ENCODE measurements around the gene PPIL4. TPM values are rescaled to one million over a fixed set of nuclear protein-coding genes. Genes with fewer than 3 reads are reported as not detected.

PPIL4 gene
- total and polyA plus RNA-seq, 10 of the 15 experiments (the other 5 are each of a cell fraction or from before 2014, with no cell fraction given) = 8.0 to 28.4 (median 24.3) TPM

DNA sequence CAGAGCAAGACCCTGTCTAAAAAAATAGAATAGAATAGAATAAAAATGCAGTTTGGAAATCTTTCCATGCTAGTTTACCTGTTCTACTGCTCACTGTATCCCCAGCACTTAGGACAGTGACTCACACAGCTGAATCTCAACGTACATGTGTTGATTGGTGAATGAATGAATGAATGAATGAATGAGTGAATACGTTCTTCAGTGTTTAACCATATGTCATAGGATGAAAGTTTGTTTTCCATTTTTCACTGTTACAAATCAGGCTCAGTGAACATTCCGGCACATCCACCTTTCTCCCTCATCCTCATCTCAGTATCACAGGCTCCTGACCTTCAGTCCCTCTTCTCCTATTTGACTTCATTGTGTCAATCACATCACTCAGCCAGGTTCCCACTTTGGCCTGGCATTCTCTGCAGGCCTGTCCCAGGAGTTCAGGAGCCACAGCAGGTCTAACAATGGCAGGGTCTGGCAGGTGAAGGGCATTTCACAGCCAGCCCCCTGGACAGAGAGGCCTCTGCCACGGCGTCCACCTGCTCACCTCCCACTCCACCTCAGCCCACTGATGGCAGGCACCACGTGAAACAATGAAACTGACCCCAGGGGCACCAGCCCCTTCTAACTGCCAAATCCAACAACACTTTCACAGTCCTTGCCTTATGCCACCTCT is 68.9 kb downstream of the PPIL4 start (continued):
- TF ChIP-seq, protein P1, sequence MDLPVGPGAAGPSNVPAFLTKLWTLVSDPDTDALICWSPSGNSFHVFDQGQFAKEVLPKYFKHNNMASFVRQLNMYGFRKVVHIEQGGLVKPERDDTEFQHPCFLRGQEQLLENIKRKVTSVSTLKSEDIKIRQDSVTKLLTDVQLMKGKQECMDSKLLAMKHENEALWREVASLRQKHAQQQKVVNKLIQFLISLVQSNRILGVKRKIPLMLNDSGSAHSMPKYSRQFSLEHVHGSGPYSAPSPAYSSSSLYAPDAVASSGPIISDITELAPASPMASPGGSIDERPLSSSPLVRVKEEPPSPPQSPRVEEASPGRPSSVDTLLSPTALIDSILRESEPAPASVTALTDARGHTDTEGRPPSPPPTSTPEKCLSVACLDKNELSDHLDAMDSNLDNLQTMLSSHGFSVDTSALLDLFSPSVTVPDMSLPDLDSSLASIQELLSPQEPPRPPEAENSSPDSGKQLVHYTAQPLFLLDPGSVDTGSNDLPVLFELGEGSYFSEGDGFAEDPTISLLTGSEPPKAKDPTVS (IDR thresholded peaks at IDR 0.05; ENCODE audit: low read depth, low read length) = no peak
- no peak for TF ChIP-seq TCF12 (IDR thresholded peaks at IDR 0.05; ENCODE audit: low read depth, low read length)
- no peak for TF ChIP-seq ZZZ3 (IDR thresholded peaks at IDR 0.05; ENCODE audit: control insufficient read depth, insufficient read length, low read depth)
- no peak for TF ChIP-seq NFIC (IDR thresholded peaks at IDR 0.05; ENCODE audit: low read depth, low read length)
- TF ChIP-seq STAT1 (conservative IDR thresholded peaks at IDR 0.05) = no peak
- TF ChIP-seq CREB1 (IDR thresholded peaks at IDR 0.05; ENCODE audit: low read depth) = no peak
- no peak for TF ChIP-seq SMC3 (IDR thresholded peaks at IDR 0.05; ENCODE audit: borderline replicate concordance, low read length)
- no peak for TF ChIP-seq BMI1 (IDR thresholded peaks at IDR 0.05; ENCODE audit: borderline replicate concordance)
- no peak for TF ChIP-seq POLR2AphosphoS2 (IDR thresholded peaks at IDR 0.05; ENCODE audit: low read depth, low read length)
